Measurements from ENCODE around the gene HIVEP3. TPM values are rescaled to one million over a fixed set of nuclear protein-coding genes. Genes with fewer than 3 reads are reported as not detected.

HIVEP3 gene
- total RNA-seq, 1 donor from 2014 or later, result 73.9 TPM

GRCh38 chr1:41660570-41661427, 257.9 kb downstream of the HIVEP3 start:
- Mint-ChIP-seq H3K36me3 (ENCODE audit: low read depth) (peaks cover 57% of the 10 kb centered on the region), H3K9me3 (no peaks in the 10 kb centered on the region), H3K4me1 (peaks cover 66% of the 10 kb centered on the region), H3K27me3 (no peaks in the 10 kb centered on the region), H3K27ac (peak overlapping the region; percentile 84), H3K4me3 (peak overlapping the region; percentile 80)
- intact Hi-C loops (cut with micrococcal nuclease), result loop anchor here (1.0 to 5.0 kb wide), 5 partner anchors 21 to 372 kb away; no protein-coding TSS in a partner anchor
- peak; percentile 63 for DNase-seq

- Mint-ChIP-seq H3K4me1 (peaks cover 66% of the 10 kb centered on the region), H3K4me3 (peak overlapping the region; percentile 80), H3K36me3 (ENCODE audit: low read depth) (peaks cover 63% of the 10 kb centered on the region), H3K27me3 (no peaks in the 10 kb centered on the region), H3K9me3 (no peaks in the 10 kb centered on the region), H3K27ac (peak overlapping the region; percentile 14)
- DNase-seq, result no peak
- intact Hi-C loops (cut with micrococcal nuclease), result loop anchor here (2.0 to 5.0 kb wide), 4 partner anchors 33 to 372 kb away; no protein-coding TSS in a partner anchor
Observed at GRCh38 chr1:41659903-41660302, 258.8 kb downstream of the HIVEP3 start.

- H3K27ac Mint-ChIP-seq, result peak overlapping the region; percentile 14
- H3K36me3 Mint-ChIP-seq (ENCODE audit: low read depth), result peaks cover 67% of the 10 kb centered on the region
- no peak for DNase-seq
- intact Hi-C loops (cut with micrococcal nuclease), result no loop called here
- no peaks in the 10 kb centered on the region for H3K9me3 Mint-ChIP-seq
- H3K4me3 Mint-ChIP-seq, result peak overlapping the region; percentile 80
- no peaks in the 10 kb centered on the region for H3K27me3 Mint-ChIP-seq
- peaks cover 64% of the 10 kb centered on the region for H3K4me1 Mint-ChIP-seq
Observed at GRCh38 chr1:41659159-41659495, 259.6 kb downstream of the HIVEP3 start.

- Mint-ChIP-seq H3K27me3 (no peaks in the 10 kb centered on the region), H3K36me3 (ENCODE audit: low read depth) (peaks cover 69% of the 10 kb centered on the region), H3K27ac (peak overlapping the region; percentile 34), H3K4me1 (peaks cover 64% of the 10 kb centered on the region), H3K9me3 (no peaks in the 10 kb centered on the region), H3K4me3 (peak overlapping the region; percentile 80)
- intact Hi-C loops (cut with micrococcal nuclease), result no loop called here
- no peak for DNase-seq
Observed at GRCh38 chr1:41658431-41659158, 260.1 kb downstream of the HIVEP3 start.

GRCh38 chr1:41657679-41658295, 260.9 kb downstream of the HIVEP3 start:
- intact Hi-C loops (cut with micrococcal nuclease), result no loop called here
- Mint-ChIP-seq H3K27me3 (no peaks in the 10 kb centered on the region), H3K27ac (peak overlapping the region; percentile 34), H3K4me3 (peak overlapping the region; percentile 80), H3K36me3 (ENCODE audit: low read depth) (peaks cover 74% of the 10 kb centered on the region), H3K9me3 (no peaks in the 10 kb centered on the region), H3K4me1 (peaks cover 69% of the 10 kb centered on the region)
- no peak for DNase-seq

GRCh38 chr1:41656825-41657500, 261.8 kb downstream of the HIVEP3 start:
- DNase-seq, result no peak
- H3K9me3 Mint-ChIP-seq, result no peaks in the 10 kb centered on the region
- H3K4me1 Mint-ChIP-seq, result peaks cover 76% of the 10 kb centered on the region
- peak overlapping the region; percentile 80 for H3K4me3 Mint-ChIP-seq
- H3K36me3 Mint-ChIP-seq (ENCODE audit: low read depth), result peaks cover 78% of the 10 kb centered on the region
- no peaks in the 10 kb centered on the region for H3K27me3 Mint-ChIP-seq
- intact Hi-C loops (cut with micrococcal nuclease), result no loop called here
- H3K27ac Mint-ChIP-seq, result peak overlapping the region; percentile 72

GRCh38 chr1:41656068-41656467, 262.7 kb downstream of the HIVEP3 start:
- no peaks in the 10 kb centered on the region for H3K9me3 Mint-ChIP-seq
- H3K4me3 Mint-ChIP-seq, result peak overlapping the region; percentile 80
- H3K36me3 Mint-ChIP-seq (ENCODE audit: low read depth), result peaks cover 73% of the 10 kb centered on the region
- H3K27ac Mint-ChIP-seq, result peak overlapping the region; percentile 72
- H3K4me1 Mint-ChIP-seq, result peaks cover 76% of the 10 kb centered on the region
- no peak for DNase-seq
- no peaks in the 10 kb centered on the region for H3K27me3 Mint-ChIP-seq
- intact Hi-C loops (cut with micrococcal nuclease), result no loop called here

- intact Hi-C loops (cut with micrococcal nuclease), result no loop called here
- Mint-ChIP-seq H3K9me3 (no peaks in the 10 kb centered on the region), H3K4me1 (peaks cover 79% of the 10 kb centered on the region), H3K27ac (peak overlapping the region; percentile 72), H3K4me3 (peak overlapping the region; percentile 80), H3K27me3 (no peaks in the 10 kb centered on the region), H3K36me3 (ENCODE audit: low read depth) (peaks cover 72% of the 10 kb centered on the region)
- DNase-seq, result no peak
Observed at GRCh38 chr1:41655632-41656031, 263.1 kb downstream of the HIVEP3 start.

- H3K27ac Mint-ChIP-seq, result no peak overlapping the region
- H3K4me1 Mint-ChIP-seq, result peaks cover 81% of the 10 kb centered on the region
- H3K27me3 Mint-ChIP-seq, result no peaks in the 10 kb centered on the region
- H3K36me3 Mint-ChIP-seq (ENCODE audit: low read depth), result peaks cover 67% of the 10 kb centered on the region
- no peaks in the 10 kb centered on the region for H3K9me3 Mint-ChIP-seq
- intact Hi-C loops (cut with micrococcal nuclease), result no loop called here
- H3K4me3 Mint-ChIP-seq, result peak overlapping the region; percentile 11
- DNase-seq, result no peak
Observed at GRCh38 chr1:41653574-41653973, 265.1 kb downstream of the HIVEP3 start.

GRCh38 chr1:41652384-41653265, 266.1 kb downstream of the HIVEP3 start:
- no peak for DNase-seq
- intact Hi-C loops (cut with micrococcal nuclease), result no loop called here
- Mint-ChIP-seq H3K9me3 (no peaks in the 10 kb centered on the region), H3K4me1 (peaks cover 81% of the 10 kb centered on the region), H3K4me3 (peak overlapping the region; percentile 50), H3K36me3 (ENCODE audit: low read depth) (peaks cover 64% of the 10 kb centered on the region), H3K27me3 (no peaks in the 10 kb centered on the region), H3K27ac (peak overlapping the region; percentile 18)

- intact Hi-C loops (cut with micrococcal nuclease), result loop anchor here (1.0 kb wide), 1 partner anchor 9 kb away; no protein-coding TSS in a partner anchor
- peaks cover 62% of the 10 kb centered on the region for H3K36me3 Mint-ChIP-seq (ENCODE audit: low read depth)
- peak overlapping the region; percentile 55 for H3K4me3 Mint-ChIP-seq
- no peaks in the 10 kb centered on the region for H3K9me3 Mint-ChIP-seq
- peak overlapping the region; percentile 80 for H3K27ac Mint-ChIP-seq
- no peaks in the 10 kb centered on the region for H3K27me3 Mint-ChIP-seq
- H3K4me1 Mint-ChIP-seq, result peaks cover 76% of the 10 kb centered on the region
- DNase-seq, result peak; percentile 72
Observed at GRCh38 chr1:41650028-41650880, 268.5 kb downstream of the HIVEP3 start.
